Dendritic cell treated with granulocyte-macrophage colony-stimulating factor and Interleukin-4, amounts not matched to agents 40 ng/mL and 50 ng/mL, for 4 days (primary cell): ENCODE data around the gene SLC5A10.
"Not testable (repeated sequence)": the region's sequence is repeated elsewhere in the genome, so short reads cannot be mapped to it uniquely, and the experiment has no call there.

Experiments
- H3K27ac Mint-ChIP-seq: one replicate; pipeline ENCODE4 v1.8.0; 2022; ENCODE audit warnings: mild to moderate bottlenecking, mixed read lengths
- H3K27me3 Mint-ChIP-seq: one replicate; pipeline ENCODE4 v1.8.0; 2022; ENCODE audit warnings: mild to moderate bottlenecking, mixed read lengths
- H3K36me3 Mint-ChIP-seq: one replicate; pipeline ENCODE4 v1.8.0; 2022; ENCODE audit warnings: low read depth, mixed read lengths
- H3K4me1 Mint-ChIP-seq: one replicate; pipeline ENCODE4 v1.8.0; 2022; ENCODE audit warnings: low read depth, mixed read lengths
- H3K4me3 Mint-ChIP-seq: one replicate; pipeline ENCODE4 v1.8.0; 2022; ENCODE audit warnings: mild to moderate bottlenecking, moderate library complexity, mixed read lengths
- H3K9me3 Mint-ChIP-seq: one replicate; pipeline ENCODE4 v1.8.0; 2022; ENCODE audit warnings: mixed read lengths
- intact Hi-C: fragments of 100-400 bp; cut with micrococcal nuclease; formaldehyde crosslinking; loops from one replicate; pipeline ENCODE4 v1.15.0; 2022

The SLC5A10 gene

DNA sequence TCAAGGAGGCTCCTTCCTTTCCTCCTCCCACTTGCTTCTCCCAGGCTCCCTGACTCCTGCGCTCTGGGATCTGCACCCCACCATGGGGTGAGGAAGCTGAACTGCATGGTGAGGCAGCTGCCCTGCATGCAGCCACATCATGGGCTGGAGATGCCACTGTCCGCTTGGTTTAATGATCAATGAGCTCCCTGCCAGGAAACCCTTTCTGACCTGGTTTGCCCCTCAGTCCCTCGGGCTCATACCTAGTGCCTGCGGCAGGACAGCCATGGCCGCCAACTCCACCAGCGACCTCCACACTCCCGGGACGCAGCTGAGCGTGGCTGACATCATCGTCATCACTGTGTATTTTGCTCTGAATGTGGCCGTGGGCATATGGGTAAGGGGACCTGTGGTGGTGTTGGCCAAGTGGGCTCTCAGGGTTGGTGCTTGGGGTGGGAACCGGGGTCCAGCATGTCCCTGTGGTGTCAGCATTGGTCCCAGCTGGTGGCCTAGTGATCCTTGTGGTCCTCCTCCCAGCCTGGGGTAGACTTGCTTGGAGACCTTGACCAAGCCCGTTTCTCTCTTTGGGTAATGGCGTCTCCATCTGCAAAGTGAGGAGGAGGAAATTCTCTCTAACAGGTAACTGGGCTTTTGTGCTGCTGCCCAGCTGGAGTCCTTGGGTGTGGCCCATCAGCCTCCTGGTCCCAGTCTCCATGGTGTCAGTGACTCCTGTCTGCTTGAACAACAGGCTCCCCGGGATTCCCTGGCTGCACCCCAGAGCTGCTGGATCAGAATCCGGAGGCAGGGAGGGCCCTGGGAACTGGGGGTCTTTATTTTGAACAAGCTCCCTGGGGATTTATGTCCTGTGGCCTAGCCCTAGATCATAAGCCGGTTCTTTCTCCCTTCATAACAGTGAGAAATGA lies at the start of gene SLC5A10:
TSS of gene SLC5A10 (plus strand) at position 225 of the 902 bp plus-strand sequence. CDS start at position 266, 41 bp downstream.
- Mint-ChIP-seq H3K27ac (no peak within 1 kb of the TSS), H3K4me3 (no peak within 1 kb of the TSS), H3K36me3 (no peaks in the 10 kb centered on the region), H3K27me3 (peaks cover 6% of the 10 kb centered on the region), H3K9me3 (no peaks in the 10 kb centered on the region), H3K4me1 (no peaks in the 10 kb centered on the region)
- intact Hi-C loops: no loop called here

DNA sequence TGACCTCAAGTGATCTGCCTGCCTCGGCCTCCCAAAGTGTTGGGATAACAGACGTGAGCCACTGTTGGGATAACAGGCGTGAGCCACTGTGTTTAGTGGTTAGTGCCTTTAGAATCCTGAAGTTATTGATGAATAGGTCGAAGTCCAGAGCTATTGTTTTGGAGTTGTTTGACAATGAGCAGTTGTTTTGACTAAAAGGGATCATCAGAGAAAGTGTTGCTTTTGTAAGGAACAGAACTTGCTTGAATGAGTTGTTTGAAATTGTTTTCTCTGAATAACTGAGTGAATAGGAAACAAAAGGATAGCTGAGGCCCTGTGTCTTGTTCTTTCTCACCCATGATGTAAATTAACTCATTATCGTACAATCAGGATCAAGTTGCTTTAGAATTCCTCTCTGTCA lies 47.5 kb upstream of the SLC5A10 start:
- Mint-ChIP-seq H3K4me1 (peaks cover 19% of the 10 kb centered on the region), H3K27ac (no peak overlapping the region)

DNA sequence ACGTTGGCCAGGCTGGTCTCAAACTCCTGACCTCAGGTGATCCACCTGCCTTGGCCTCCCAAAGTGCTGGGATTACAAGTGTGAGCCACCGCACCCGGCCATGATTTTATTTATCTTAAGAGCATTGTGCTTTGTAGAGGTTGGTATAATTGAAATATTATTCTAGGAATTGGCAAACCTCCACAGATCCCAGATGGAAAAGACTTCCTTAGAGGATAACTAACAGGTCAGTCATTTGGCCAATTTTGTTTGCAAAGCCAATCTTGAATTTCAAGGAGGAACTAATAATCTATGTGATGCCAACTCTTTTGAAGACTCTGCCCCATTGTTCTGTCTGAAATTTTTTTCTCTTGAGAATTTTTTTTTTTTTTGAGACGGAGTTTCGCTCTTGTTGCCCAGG lies 46.7 kb upstream of the SLC5A10 start:
- peaks cover 17% of the 10 kb centered on the region for H3K4me1 Mint-ChIP-seq
- intact Hi-C loops: no loop called here
- H3K27ac Mint-ChIP-seq: no peak overlapping the region
- H3K27me3 Mint-ChIP-seq: no peaks in the 10 kb centered on the region
- H3K9me3 Mint-ChIP-seq: no peaks in the 10 kb centered on the region
- no peak overlapping the region for H3K4me3 Mint-ChIP-seq
- peaks cover 98% of the 10 kb centered on the region for H3K36me3 Mint-ChIP-seq

More for the DNA sequence above, 47.5 kb upstream of the SLC5A10 start:
- H3K4me3 Mint-ChIP-seq: no peak overlapping the region
- peaks cover 97% of the 10 kb centered on the region for H3K36me3 Mint-ChIP-seq
- intact Hi-C loops: no loop called here
- H3K27me3 Mint-ChIP-seq: no peaks in the 10 kb centered on the region
- H3K9me3 Mint-ChIP-seq: no peaks in the 10 kb centered on the region

DNA sequence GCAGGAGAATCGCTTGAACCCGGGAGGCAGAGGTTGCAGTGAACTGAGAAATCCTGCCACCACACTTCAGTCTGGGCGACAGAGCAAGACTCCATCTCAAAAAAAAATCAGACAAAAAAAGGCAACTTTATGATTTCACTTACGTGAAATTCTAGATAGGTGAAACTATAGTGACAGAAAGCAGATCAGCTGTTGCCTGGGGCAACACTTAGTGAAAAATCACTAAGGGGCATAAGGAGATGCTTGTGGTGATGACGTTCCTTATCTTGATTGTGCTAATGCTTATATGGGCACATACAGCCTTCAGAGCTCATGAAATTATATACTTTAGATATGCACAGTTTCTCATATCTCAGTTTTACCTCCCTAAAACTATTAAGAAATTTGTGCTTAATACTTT lies 41.6 kb upstream of the SLC5A10 start:
- no peaks in the 10 kb centered on the region for H3K9me3 Mint-ChIP-seq
- no peak overlapping the region for H3K27ac Mint-ChIP-seq
- no peak overlapping the region for H3K4me3 Mint-ChIP-seq
- H3K27me3 Mint-ChIP-seq: no peaks in the 10 kb centered on the region
- no peaks in the 10 kb centered on the region for H3K4me1 Mint-ChIP-seq
- intact Hi-C loops: no loop called here
- H3K36me3 Mint-ChIP-seq: peaks cover 96% of the 10 kb centered on the region

DNA sequence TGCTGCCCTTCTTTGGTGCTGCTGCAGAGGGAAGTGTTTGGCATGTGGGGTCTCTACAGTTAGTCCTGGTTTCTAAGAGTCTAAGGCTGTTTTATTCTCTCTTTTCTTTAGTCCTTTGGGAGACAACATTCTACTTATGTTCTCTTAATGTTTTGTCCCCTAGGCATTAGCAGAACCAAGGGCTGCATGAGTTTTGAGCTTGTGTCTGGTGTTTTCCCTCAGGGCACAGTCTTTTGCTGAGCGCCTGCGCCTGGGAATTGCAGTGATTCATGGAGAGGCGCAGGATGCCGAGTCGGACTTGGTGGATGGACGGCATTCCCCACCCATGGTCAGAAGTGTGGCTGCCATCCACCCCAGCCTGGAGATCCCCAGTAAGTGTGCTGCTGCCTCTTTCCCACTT lies 41.1 kb upstream of the SLC5A10 start:
- no peaks in the 10 kb centered on the region for H3K4me1 Mint-ChIP-seq
- H3K36me3 Mint-ChIP-seq: peaks cover 96% of the 10 kb centered on the region
- H3K27ac Mint-ChIP-seq: no peak overlapping the region
- intact Hi-C loops: no loop called here
- no peaks in the 10 kb centered on the region for H3K27me3 Mint-ChIP-seq
- no peak overlapping the region for H3K4me3 Mint-ChIP-seq
- H3K9me3 Mint-ChIP-seq: no peaks in the 10 kb centered on the region

DNA sequence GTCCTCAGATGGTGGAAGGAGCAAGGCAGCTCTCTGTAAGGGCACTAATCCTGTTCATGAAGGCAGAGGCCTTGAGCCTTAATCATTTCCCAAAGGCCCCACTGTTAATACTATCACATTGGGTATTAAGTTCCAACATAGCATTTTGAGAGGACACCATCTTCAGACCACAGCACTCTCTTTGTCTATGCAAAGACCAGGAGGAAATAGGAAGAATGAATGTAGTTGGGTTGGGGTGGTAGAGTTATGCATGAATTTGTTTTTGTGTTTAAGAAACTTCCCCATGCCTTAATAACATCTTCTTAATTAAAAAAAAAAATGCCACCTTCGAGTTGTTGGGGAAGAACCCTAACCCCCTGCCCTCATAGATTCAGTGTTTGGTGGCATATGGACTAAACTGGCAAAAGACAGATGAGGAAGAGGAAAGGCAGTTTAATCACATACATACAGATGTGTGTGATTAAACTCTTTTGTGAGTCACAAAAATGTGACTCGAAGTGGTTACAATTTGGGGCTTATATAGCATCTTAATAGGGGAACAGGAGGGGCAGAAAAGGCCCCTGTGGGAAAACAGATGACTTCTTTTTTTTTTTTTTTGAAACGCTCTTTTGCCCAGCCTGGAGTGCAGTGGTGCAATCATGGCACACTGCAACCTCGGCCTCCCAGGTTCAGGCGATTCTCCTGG lies 35.0 kb upstream of the SLC5A10 start:
- no peak overlapping the region for H3K27ac Mint-ChIP-seq
- peaks cover 19% of the 10 kb centered on the region for H3K4me1 Mint-ChIP-seq
- peaks cover 79% of the 10 kb centered on the region for H3K36me3 Mint-ChIP-seq

DNA sequence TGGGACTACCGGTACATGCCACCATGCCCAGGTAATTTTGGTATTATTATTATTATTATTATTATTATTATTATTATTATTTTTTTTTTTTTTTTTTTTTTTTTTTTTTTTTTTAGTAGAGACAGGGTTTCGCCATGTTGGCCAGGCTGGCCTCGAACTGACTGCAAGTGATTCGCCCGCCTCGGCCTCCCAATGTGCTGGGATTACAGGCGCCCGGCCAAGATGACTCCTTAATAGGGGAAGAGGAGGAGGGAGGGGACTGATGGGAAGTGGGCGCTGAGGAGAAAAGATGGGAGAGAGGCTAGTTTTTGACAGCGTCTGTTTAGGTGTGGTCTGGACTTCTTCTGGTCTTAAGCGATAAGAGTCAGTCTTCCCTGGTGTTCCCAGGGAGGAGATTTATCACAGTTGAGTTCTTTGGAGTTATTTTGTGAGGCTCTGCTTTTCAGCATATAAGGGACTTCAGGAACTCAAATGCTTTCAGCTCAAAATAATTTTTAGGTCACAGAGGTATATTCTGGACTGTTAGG lies 34.4 kb upstream of the SLC5A10 start:
- intact Hi-C loops: no loop called here
- H3K36me3 Mint-ChIP-seq: peaks cover 73% of the 10 kb centered on the region
- H3K4me1 Mint-ChIP-seq: peaks cover 24% of the 10 kb centered on the region
- H3K9me3 Mint-ChIP-seq: no peaks in the 10 kb centered on the region
- H3K4me3 Mint-ChIP-seq: no peak overlapping the region
- no peaks in the 10 kb centered on the region for H3K27me3 Mint-ChIP-seq
- H3K27ac Mint-ChIP-seq: no peak overlapping the region

More for the DNA sequence above, 35.0 kb upstream of the SLC5A10 start:
- intact Hi-C loops: no loop called here
- H3K9me3 Mint-ChIP-seq: no peaks in the 10 kb centered on the region
- no peaks in the 10 kb centered on the region for H3K27me3 Mint-ChIP-seq
- H3K4me3 Mint-ChIP-seq: no peak overlapping the region

DNA sequence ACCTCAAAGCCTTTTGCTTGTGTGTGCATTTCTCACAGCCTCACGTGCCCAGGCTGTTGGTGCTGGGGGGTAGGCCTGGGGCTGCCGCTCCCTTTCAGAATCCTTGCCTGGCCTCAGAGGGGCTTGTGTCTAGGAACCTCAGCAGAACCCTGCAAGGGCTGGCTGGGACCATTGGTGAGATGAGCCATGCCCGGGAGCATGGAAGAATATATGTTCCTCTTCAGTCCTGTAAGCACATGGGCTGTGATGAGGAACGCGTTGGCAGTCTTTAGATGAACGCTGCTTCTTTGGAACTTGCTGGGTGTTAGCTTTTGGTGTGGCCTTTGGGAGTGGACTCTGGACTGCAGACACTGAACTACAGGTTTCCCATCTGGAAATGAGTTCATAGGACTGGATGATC lies 32.0 kb upstream of the SLC5A10 start:
- no peak overlapping the region for H3K27ac Mint-ChIP-seq
- H3K4me3 Mint-ChIP-seq: no peak overlapping the region
- H3K27me3 Mint-ChIP-seq: no peaks in the 10 kb centered on the region
- H3K36me3 Mint-ChIP-seq: peaks cover 60% of the 10 kb centered on the region
- no peaks in the 10 kb centered on the region for H3K9me3 Mint-ChIP-seq
- intact Hi-C loops: no loop called here
- H3K4me1 Mint-ChIP-seq: peaks cover 24% of the 10 kb centered on the region

DNA sequence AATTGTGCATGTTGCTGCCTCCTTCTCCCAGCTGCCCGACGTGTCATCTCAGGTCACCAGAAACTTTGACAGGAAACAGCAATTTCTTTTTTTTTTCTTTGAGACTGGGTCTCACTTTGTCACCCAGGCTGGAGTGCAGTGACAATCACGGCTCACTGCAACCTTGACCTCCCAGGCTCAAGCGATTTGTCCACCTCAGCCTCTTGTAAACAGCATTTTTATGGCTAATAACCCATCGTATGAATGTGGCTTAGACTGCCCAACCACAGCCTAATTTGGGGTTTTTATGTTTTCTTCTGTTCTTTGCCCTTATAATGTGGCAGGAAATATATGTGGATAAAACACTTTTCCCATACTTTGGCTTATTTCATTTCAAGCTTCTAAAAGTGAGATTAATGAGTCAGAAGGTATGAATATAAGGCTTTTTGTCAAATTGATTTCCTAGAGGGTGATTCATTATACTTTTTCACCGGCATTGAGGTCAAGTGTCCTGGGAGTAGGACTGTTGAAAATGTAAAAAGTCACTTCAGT lies 31.0 kb upstream of the SLC5A10 start:
- H3K4me1 Mint-ChIP-seq: peaks cover 24% of the 10 kb centered on the region
- no peak overlapping the region for H3K4me3 Mint-ChIP-seq
- H3K36me3 Mint-ChIP-seq: peaks cover 60% of the 10 kb centered on the region
- intact Hi-C loops: no loop called here
- H3K9me3 Mint-ChIP-seq: no peaks in the 10 kb centered on the region
- H3K27ac Mint-ChIP-seq: peak overlapping the region; percentile 30
- H3K27me3 Mint-ChIP-seq: no peaks in the 10 kb centered on the region

DNA sequence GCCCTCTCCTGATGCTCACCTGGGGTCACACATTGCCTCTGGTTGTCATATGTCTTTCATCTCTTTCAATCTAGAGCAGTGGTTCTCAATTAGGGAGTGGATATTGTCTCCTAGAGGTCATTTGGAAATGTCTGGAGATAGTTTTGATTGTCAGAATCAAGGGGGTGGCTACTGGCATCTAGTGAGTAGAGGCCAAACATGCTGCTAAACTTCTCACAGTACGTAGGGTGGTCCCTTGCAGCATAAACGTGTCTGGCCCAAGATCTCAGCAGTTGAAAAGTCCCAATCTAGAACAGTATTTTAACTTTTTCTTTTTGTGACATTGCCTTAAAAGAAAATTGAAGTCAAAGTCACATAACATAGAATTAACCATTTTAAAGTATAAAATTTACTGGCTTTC lies 30.5 kb upstream of the SLC5A10 start:
- no peaks in the 10 kb centered on the region for H3K9me3 Mint-ChIP-seq
- no peak overlapping the region for H3K4me3 Mint-ChIP-seq
- H3K4me1 Mint-ChIP-seq: peaks cover 24% of the 10 kb centered on the region
- intact Hi-C loops: no loop called here
- peaks cover 55% of the 10 kb centered on the region for H3K36me3 Mint-ChIP-seq
- no peaks in the 10 kb centered on the region for H3K27me3 Mint-ChIP-seq
- peak overlapping the region; percentile 30 for H3K27ac Mint-ChIP-seq

DNA sequence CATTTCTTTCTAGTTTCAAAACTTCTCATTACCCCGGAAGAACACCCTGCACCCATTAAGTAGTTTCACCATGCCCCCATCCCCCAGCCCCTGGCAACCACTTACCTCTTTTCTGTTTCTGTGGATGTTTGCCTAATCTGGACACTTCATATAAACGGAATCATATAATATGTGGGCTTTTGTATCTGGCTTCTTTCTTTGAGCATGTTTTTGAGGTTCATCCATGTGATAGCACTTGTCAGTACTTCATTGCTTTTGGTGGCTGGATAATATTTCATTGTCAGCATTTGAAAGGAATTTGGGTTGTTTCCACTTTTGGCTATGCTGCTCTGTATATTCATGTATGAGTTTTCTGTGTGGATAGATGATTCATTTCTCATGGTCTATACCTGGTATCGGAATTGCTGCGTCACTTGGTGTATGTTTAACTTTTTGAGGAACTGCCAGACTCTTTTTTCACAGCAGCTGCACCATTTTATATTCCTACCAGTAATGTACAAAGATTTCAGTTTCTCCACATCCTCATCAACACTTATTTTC lies 30.0 kb upstream of the SLC5A10 start:
- peaks cover 24% of the 10 kb centered on the region for H3K4me1 Mint-ChIP-seq
- intact Hi-C loops: no loop called here
- no peaks in the 10 kb centered on the region for H3K9me3 Mint-ChIP-seq
- no peak overlapping the region for H3K4me3 Mint-ChIP-seq
- H3K27ac Mint-ChIP-seq: peak overlapping the region; percentile 30
- H3K36me3 Mint-ChIP-seq: peaks cover 50% of the 10 kb centered on the region
- no peaks in the 10 kb centered on the region for H3K27me3 Mint-ChIP-seq

DNA sequence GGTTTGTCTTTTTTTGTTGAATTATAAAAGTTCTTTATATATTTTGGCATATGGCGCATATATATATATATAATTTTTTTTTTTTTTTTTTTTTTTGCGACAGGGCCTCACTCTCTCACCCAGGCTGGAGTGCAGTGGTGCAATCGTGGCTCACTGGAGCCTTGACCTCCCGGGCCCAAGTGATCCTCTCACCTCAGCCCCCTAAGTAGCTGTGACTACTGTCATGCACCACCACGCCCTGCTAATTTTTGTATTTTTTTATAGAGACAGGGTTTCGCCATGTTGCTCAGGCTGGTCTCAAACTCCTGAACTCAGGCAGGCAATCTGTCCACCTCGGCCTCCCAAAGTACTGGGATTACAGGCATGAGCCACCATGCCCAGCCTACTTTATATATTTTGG lies 29.4 kb upstream of the SLC5A10 start:
- H3K4me1 Mint-ChIP-seq: peaks cover 24% of the 10 kb centered on the region
- H3K9me3 Mint-ChIP-seq, H3K27me3 Mint-ChIP-seq, H3K4me3 Mint-ChIP-seq, H3K27ac Mint-ChIP-seq, intact Hi-C loops: not testable (repeated sequence)
- H3K36me3 Mint-ChIP-seq: peaks cover 48% of the 10 kb centered on the region

DNA sequence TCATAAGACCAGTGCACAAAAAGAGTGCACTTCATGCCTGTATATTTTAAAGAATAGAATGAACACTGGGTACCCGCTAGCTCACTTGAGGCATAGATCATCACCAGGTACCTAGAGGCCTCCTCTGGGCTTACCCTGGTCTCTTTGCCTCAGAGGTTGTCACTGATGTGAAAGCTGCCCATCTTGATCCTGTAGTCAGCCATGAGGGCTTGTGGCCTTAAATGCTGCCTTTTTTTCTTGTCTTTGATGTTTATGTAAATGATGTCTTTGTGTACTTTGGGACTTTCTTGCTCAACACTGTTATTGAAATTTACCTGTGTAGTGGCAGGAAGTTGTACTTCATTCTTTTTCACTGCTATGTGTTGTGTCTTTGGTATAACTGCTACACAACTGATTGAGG lies 26.8 kb upstream of the SLC5A10 start:
- peaks cover 18% of the 10 kb centered on the region for H3K4me1 Mint-ChIP-seq
- no peak overlapping the region for H3K4me3 Mint-ChIP-seq
- peaks cover 50% of the 10 kb centered on the region for H3K36me3 Mint-ChIP-seq
- intact Hi-C loops: no loop called here
- H3K27me3 Mint-ChIP-seq: no peaks in the 10 kb centered on the region
- H3K9me3 Mint-ChIP-seq: no peaks in the 10 kb centered on the region
- no peak overlapping the region for H3K27ac Mint-ChIP-seq

DNA sequence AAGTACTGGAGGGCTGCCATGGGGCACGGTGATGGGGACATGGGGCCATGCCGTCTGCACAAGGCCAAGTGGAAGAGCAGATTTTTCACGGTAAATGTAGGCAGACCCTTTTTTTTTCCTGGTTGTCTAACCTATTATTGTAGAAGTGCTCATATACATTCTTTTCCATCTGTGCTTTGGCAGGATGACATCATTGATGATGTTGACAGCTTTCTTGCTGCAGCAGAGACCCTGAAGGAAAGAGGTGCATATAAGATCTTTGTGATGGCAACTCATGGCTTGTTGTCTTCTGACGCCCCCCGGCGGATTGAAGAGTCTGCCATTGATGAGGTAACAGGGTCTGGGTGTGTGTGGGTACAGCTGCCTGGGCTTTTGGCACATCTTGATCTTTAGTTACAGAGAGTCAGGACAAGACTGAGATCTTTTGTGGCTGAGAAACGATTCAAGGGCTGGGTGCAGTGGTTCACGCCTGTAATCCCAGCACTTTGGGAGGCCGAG lies 23.3 kb upstream of the SLC5A10 start:
- H3K27me3 Mint-ChIP-seq: peaks cover 5% of the 10 kb centered on the region
- peaks cover 69% of the 10 kb centered on the region for H3K36me3 Mint-ChIP-seq
- H3K27ac Mint-ChIP-seq: no peak overlapping the region
- intact Hi-C loops: no loop called here
- no peak overlapping the region for H3K4me3 Mint-ChIP-seq
- H3K9me3 Mint-ChIP-seq: no peaks in the 10 kb centered on the region
- H3K4me1 Mint-ChIP-seq: peaks cover 12% of the 10 kb centered on the region
